AG04450 (cell line): ENCODE results near the gene HEXIM2. TPM values are rescaled to one million over a fixed set of nuclear protein-coding genes. Genes with fewer than 3 reads are reported as not detected.
"Not testable (repeated sequence)": the region's sequence is repeated elsewhere in the genome, so short reads cannot be mapped to it uniquely, and the experiment has no call there.

Source experiments
- CTCF ChIA-PET: fragments of 300-600, 350-600 bp; formaldehyde crosslinking; extraction: SDS; loops from one replicate; lab custom pipeline; 2022; ENCODE audit warnings: antibody characterized with exemption, inconsistent platforms; lab: Charles Lee
- POLR2A ChIA-PET: fragments of 350-600 bp; formaldehyde crosslinking; extraction: SDS; loops from one replicate; lab custom pipeline; 2021; ENCODE audit warnings: antibody characterized with exemption, inconsistent platforms; lab: Yijun Ruan, JAX
- DNase-seq: peaks from one replicate; pipeline ENCODE4 v3.0.0-alpha.2; 2011; ENCODE audit warnings: low read depth, low spot score
- H3K27ac ChIP-seq: one replicate; pipeline ENCODE4 v1.5.1; 2012; ENCODE audit warnings: low read depth, low read length, control low read depth
- H3K27me3 ChIP-seq: one replicate; pipeline ENCODE4 v1.6.0; 2012; ENCODE audit warnings: low read length; ENCODE audit not compliant: control insufficient read depth, insufficient read depth
- H3K4me3 ChIP-seq: 2 replicates; pipeline ENCODE4 v1.5.1; 2011; ENCODE audit warnings: mild to moderate bottlenecking, low read depth, low read length, control low read depth
- H3K9me3 ChIP-seq: 2 replicates; pipeline ENCODE4 v1.5.1; 2012; ENCODE audit warnings: low read length; ENCODE audit not compliant: control insufficient read depth, insufficient read depth
- polyA plus RNA-seq: library from polyadenylated mRNA; depleted of rRNA; stranded (reverse); fragments of >200 nt; gene quantifications from 2 replicates; pipeline ENCODE4 v1.2.3, GENCODE V29; 2011
- TF ChIP-seq, protein P1 (sequence below): IDR thresholded peaks from 2 replicates; pipeline ENCODE4 v1.5.1; 2011; ENCODE audit warnings: low read depth, low read length, control low read depth, inconsistent platforms

The HEXIM2 gene
- polyA plus RNA-seq, 1 experiment: 4.2 TPM

DNA sequence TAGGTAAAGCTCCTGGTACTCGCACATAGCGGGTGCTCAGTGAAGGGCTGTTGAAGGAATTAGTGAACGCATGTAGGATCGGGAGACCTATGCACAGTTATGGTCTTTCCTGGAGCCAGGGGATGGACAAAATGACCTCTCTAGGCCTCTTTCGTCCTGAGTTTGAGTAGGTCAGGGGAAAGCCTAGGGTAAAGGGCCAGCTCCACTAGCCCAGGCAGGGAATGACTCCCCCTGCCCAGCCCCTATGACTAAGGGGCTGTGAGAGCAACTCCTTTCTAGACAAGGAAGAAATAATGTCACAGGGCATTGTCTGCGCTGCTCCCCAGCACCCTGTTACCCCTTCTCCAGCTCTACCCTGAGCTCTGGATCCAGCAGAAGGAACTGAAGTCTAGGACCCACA, 35.4 kb downstream of the HEXIM2 start:
- DNase-seq: no peak
- POLR2A ChIA-PET: interaction anchor here (0.7 to 4.1 kb wide), 7 partner anchors 21 to 136 kb away, joined by 3 to 104 read pairs (median 4); partner anchors contain the start of genes ACBD4, HEXIM1 and HEXIM2
- no peak overlapping the region for H3K27ac ChIP-seq
- TF ChIP-seq, protein P1, sequence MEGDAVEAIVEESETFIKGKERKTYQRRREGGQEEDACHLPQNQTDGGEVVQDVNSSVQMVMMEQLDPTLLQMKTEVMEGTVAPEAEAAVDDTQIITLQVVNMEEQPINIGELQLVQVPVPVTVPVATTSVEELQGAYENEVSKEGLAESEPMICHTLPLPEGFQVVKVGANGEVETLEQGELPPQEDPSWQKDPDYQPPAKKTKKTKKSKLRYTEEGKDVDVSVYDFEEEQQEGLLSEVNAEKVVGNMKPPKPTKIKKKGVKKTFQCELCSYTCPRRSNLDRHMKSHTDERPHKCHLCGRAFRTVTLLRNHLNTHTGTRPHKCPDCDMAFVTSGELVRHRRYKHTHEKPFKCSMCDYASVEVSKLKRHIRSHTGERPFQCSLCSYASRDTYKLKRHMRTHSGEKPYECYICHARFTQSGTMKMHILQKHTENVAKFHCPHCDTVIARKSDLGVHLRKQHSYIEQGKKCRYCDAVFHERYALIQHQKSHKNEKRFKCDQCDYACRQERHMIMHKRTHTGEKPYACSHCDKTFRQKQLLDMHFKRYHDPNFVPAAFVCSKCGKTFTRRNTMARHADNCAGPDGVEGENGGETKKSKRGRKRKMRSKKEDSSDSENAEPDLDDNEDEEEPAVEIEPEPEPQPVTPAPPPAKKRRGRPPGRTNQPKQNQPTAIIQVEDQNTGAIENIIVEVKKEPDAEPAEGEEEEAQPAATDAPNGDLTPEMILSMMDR: no peak
- no peaks in the 10 kb centered on the region; the same call in 1 of the 2 replicates for H3K9me3 ChIP-seq
- H3K27me3 ChIP-seq: no peaks in the 10 kb centered on the region
- H3K4me3 ChIP-seq: no peak overlapping the region
- CTCF ChIA-PET: interaction anchor here (0.6 to 11.9 kb wide), 32 partner anchors 8 to 290 kb away, joined by 3 to 420 read pairs (median 4); partner anchors contain the start of genes ACBD4, HEXIM1, HEXIM2 and MAP3K14

DNA sequence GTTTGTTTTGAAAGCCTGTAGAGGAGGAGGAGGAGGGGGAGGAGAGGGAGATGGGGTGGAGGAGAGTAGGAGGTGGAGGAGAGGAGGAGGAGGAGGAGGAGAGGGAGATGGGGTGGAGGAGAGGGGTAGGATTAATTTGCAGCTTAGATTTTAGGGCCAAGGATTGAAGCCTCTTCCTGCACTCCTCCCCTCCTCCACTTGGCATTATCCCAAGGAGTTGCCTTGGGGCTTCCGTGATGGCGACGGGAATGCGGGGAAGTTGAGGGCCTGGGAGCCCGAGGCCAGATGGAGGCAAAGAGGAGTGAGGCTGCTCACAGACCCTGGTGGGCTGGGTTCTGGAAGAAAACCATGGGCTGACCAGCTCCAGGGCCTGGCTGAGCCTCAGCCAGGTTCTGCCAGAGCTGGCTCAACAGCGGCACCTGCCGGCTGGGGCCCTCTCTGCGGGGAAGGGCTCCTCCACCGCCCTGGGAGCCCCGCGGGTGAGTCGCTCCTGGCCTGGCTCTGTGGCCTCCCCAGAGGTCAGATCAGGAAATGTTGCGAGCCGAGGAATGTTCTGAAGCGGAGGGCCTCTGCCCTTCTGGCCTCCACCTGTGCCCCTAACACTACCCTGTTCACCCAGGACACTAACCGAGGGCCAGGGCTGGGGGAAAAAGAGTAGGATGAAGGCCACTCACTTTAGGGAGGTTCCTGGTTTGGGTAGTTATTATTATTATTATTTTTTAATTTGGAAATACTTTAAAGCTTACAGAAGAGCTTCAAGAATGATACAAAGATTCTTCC, 36.1 kb downstream of the HEXIM2 start:
- no peaks in the 10 kb centered on the region; the same call in 1 of the 2 replicates for H3K9me3 ChIP-seq
- CTCF ChIA-PET: interaction anchor here (0.6 to 11.9 kb wide), 46 partner anchors 9 to 290 kb away, joined by 3 to 420 read pairs (median 4); partner anchors contain the start of genes ACBD4, HEXIM1, HEXIM2 and MAP3K14
- peak overlapping the region; percentile 2 for H3K27ac ChIP-seq
- no peak overlapping the region; the same call in 1 of the 2 replicates for H3K4me3 ChIP-seq
- no peaks in the 10 kb centered on the region for H3K27me3 ChIP-seq
- peak; percentile 72 for DNase-seq
- TF ChIP-seq, protein P1: peak; percentile 99
- POLR2A ChIA-PET: interaction anchor here (0.7 to 4.1 kb wide), 7 partner anchors 21 to 135 kb away, joined by 3 to 104 read pairs (median 4); partner anchors contain the start of genes ACBD4, HEXIM1 and HEXIM2

- DNase-seq: no peak
- no peaks in the 10 kb centered on the region for H3K27me3 ChIP-seq
- ChIA-PET POLR2A (interaction anchor here (1.7 kb wide), 1 partner anchor 52 kb away, joined by 10 read pairs; the partner anchor contains the start of gene HEXIM1), CTCF (interaction anchor here (1.2 to 11.9 kb wide), 2 partner anchors 50 to 64 kb away, joined by 3 to 420 read pairs; partner anchors contain the start of gene ACBD4)
- no peaks in the 10 kb centered on the region; the same call in 1 of the 2 replicates for H3K9me3 ChIP-seq
- H3K27ac ChIP-seq: no peak overlapping the region
- no peak overlapping the region for H3K4me3 ChIP-seq
- TF ChIP-seq, protein P1: no peak
Measured at GRCh38 chr17:45200701-45201100, 39.0 kb downstream of the HEXIM2 start.

GRCh38 chr17:45201457-45201856, 39.8 kb downstream of the HEXIM2 start:
- Histone ChIP-seq H3K4me3 (no peak overlapping the region), H3K27ac (no peak overlapping the region), H3K27me3 (no peaks in the 10 kb centered on the region), H3K9me3 (no peaks in the 10 kb centered on the region; the same call in 1 of the 2 replicates)
- ChIA-PET POLR2A (interaction anchor here (0.6 to 1.7 kb wide), 2 partner anchors 47 to 53 kb away, joined by 3 to 10 read pairs; partner anchors contain the start of gene HEXIM1), CTCF (interaction anchor here (0.5 to 11.9 kb wide), 4 partner anchors 51 to 323 kb away, joined by 3 to 420 read pairs (median 3); partner anchors contain the start of gene ACBD4)
- TF ChIP-seq, protein P1: no peak
- no peak for DNase-seq

DNA sequence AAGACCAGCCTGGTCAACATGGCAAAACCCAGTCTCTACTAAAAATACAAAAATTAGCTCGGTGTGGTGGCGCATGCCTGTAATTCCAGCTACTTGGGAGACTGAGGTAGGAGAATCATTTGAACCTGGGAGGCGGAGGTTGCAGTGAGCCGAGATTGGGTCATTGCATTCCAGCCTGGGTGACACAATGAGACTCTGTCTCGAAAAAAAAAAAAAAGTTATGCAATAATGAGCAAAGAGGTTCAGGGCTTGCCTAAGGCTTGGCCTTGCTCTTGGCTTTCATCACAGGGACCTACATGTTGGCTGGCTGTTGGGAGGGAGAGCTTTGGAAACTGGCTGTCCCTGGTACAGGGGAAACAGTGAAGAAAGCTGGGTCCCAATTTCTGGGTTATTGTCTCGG, 40.2 kb downstream of the HEXIM2 start:
- ChIA-PET CTCF (interaction anchor here (0.5 to 11.9 kb wide), 4 partner anchors 52 to 323 kb away, joined by 3 to 420 read pairs (median 3); partner anchors contain the start of gene ACBD4), POLR2A (interaction anchor here (1.7 kb wide), 1 partner anchor 54 kb away, joined by 10 read pairs; the partner anchor contains the start of gene HEXIM1)
- not testable (repeated sequence) for H3K4me3 ChIP-seq, H3K9me3 ChIP-seq, H3K27me3 ChIP-seq, H3K27ac ChIP-seq, DNase-seq
